HG02642 (cell line): ENCODE measurements around the gene TMEM176B.

Source experiments
- ATAC-seq: cut with Tn5 transposase; IDR thresholded peaks from one replicate; pipeline ENCODE4 v1.9.1; 2021; ENCODE audit warnings: mild to moderate bottlenecking; ENCODE audit not compliant: unreplicated experiment, poor library complexity

The TMEM176B gene

GRCh38 chr7:150799741-150800580 lies at the start of gene TMEM176B:
Gene TMEM176B (minus strand): TSS chr7:150800364. CDS start chr7:150796569, 3,795 bp downstream.
- no peak for ATAC-seq

GRCh38 chr7:150849204-150849775 lies 49.1 kb upstream of the TMEM176B start:
- ATAC-seq, result no peak

GRCh38 chr7:150848561-150849115 lies 48.5 kb upstream of the TMEM176B start:
- ATAC-seq, result no peak

GRCh38 chr7:150848111-150848510 lies 47.9 kb upstream of the TMEM176B start:
- no peak for ATAC-seq

- no peak for ATAC-seq
Observed at GRCh38 chr7:150847536-150847935, 47.4 kb upstream of the TMEM176B start.

- no peak for ATAC-seq
Observed at GRCh38 chr7:150846291-150847115, 46.3 kb upstream of the TMEM176B start.

- no peak for ATAC-seq
Observed at GRCh38 chr7:150845421-150845861, 45.3 kb upstream of the TMEM176B start.

- ATAC-seq, result no peak
Observed at GRCh38 chr7:150842716-150843115, 42.6 kb upstream of the TMEM176B start.

GRCh38 chr7:150842018-150842417 lies 41.9 kb upstream of the TMEM176B start:
- no peak for ATAC-seq

- no peak for ATAC-seq
Observed at GRCh38 chr7:150838965-150839650, 38.9 kb upstream of the TMEM176B start.

GRCh38 chr7:150835702-150836280 lies 35.6 kb upstream of the TMEM176B start:
- no peak for ATAC-seq

- ATAC-seq, result no peak
Observed at GRCh38 chr7:150835019-150835418, 34.9 kb upstream of the TMEM176B start.

GRCh38 chr7:150831851-150832250 lies 31.7 kb upstream of the TMEM176B start:
- no peak for ATAC-seq

GRCh38 chr7:150830937-150831336 lies 30.8 kb upstream of the TMEM176B start:
- no peak for ATAC-seq

- no peak for ATAC-seq
Observed at GRCh38 chr7:150829426-150829825, 29.3 kb upstream of the TMEM176B start.

GRCh38 chr7:150828384-150828783 lies 28.2 kb upstream of the TMEM176B start:
- ATAC-seq, result no peak

GRCh38 chr7:150826061-150826849 lies 26.1 kb upstream of the TMEM176B start:
- ATAC-seq, result no peak

GRCh38 chr7:150824379-150825177 lies 24.4 kb upstream of the TMEM176B start:
- ATAC-seq, result no peak
